Common myeloid progenitor, CD34-positive (primary cell): ENCODE data around the gene KLHL7.

Source experiments
- CTCF ChIA-PET: fragments of 350-600 bp; sonication (Branson Sonifier 250); formaldehyde crosslinking; loops from one replicate; lab custom pipeline; 2021; ENCODE audit warnings: antibody characterized with exemption; lab: Charles Lee
- POLR2A ChIA-PET: fragments of 350-600 bp; sonication (Branson Sonifier 250); formaldehyde crosslinking; loops from one replicate; lab custom pipeline; 2021; ENCODE audit warnings: antibody characterized with exemption; lab: Charles Lee
- DNase-seq, 3 donors: peaks; one replicate each; pipeline versions ENCODE4 v3.0.0 to v3.0.0-alpha.2; 2013
- H3K27ac ChIP-seq, 2 experiments: 1 replicate in 1 of 2; 2 replicates in 1 of 2; pipeline ENCODE4 v1.7.0; 2013; ENCODE audit warnings: inconsistent platforms in 2 of 2, low read length in 2 of 2, mild to moderate bottlenecking in 2 of 2, low read depth in 1 of 2, moderate library complexity in 1 of 2; ENCODE audit not compliant: severe bottlenecking in 2 of 2, insufficient read depth in 1 of 2, poor library complexity in 1 of 2
- H3K27me3 ChIP-seq, 5 experiments: replicated peaks in 2 of 5; 1 replicate in 3 of 5; 2 replicates in 2 of 5; pipeline versions ENCODE4 v1.6.1 to v1.7.0; 2013; ENCODE audit warnings: low read length in 4 of 5, mild to moderate bottlenecking in 2 of 5, moderate library complexity in 2 of 5, inconsistent platforms in 1 of 5; ENCODE audit not compliant: insufficient read depth in 5 of 5, control insufficient read depth in 4 of 5
- H3K36me3 ChIP-seq, 4 experiments: 1 replicate in 2 of 4; 2 replicates in 2 of 4; pipeline versions ENCODE4 v1.6.1 to v1.7.0; 2013; ENCODE audit warnings: low read length in 3 of 4, control low read depth in 1 of 4, mild to moderate bottlenecking in 1 of 4; ENCODE audit not compliant: control insufficient read depth in 4 of 4, insufficient read depth in 4 of 4
- H3K4me1 ChIP-seq, 4 experiments: 1 replicate in 3 of 4; 2 replicates in 1 of 4; pipeline versions ENCODE4 v1.6.1 to v1.7.1; 2013; ENCODE audit warnings: low read length in 3 of 4, mild to moderate bottlenecking in 3 of 4, control low read depth in 1 of 4, inconsistent platforms in 1 of 4, moderate library complexity in 1 of 4; ENCODE audit not compliant: control insufficient read depth in 4 of 4, insufficient read depth in 4 of 4; ENCODE audit errors: control extremely low read depth in 1 of 4
- H3K4me3 ChIP-seq, 7 experiments: 1 replicate in 4 of 7; 2 replicates in 3 of 7; pipeline versions ENCODE4 v1.5.1 to v1.7.0; 2013; ENCODE audit warnings: mild to moderate bottlenecking in 7 of 7, low read length in 6 of 7, moderate library complexity in 6 of 7, inconsistent platforms in 2 of 7, low read depth in 2 of 7, control low read depth in 1 of 7; ENCODE audit not compliant: insufficient read depth in 4 of 7, control insufficient read depth in 1 of 7; ENCODE audit errors: extremely low read depth in 1 of 7
- H3K9me3 ChIP-seq, 5 experiments: 1 replicate in 4 of 5; 2 replicates in 1 of 5; pipeline versions ENCODE4 v1.6.1 to v1.7.1; 2013; ENCODE audit warnings: low read length in 4 of 5, mild to moderate bottlenecking in 2 of 5, inconsistent platforms in 1 of 5, low read depth in 1 of 5, moderate library complexity in 1 of 5; ENCODE audit not compliant: control insufficient read depth in 4 of 5, insufficient read depth in 2 of 5; ENCODE audit errors: control extremely low read depth in 1 of 5
- WGBS: methylation state at CpG from one replicate; pipeline ENCODE4 v1.1.5; 2013; ENCODE audit not compliant: insufficient coverage; 5-methylcytosine and 5-hydroxymethylcytosine counted together

The KLHL7 gene

GRCh38 chr7:23096518-23097290 lies 8.9 kb upstream of the KLHL7 start:
- no peak overlapping the region for H3K27ac ChIP-seq
- H3K4me3 ChIP-seq = no peak overlapping the region
- H3K27me3 ChIP-seq = no peaks in the 10 kb centered on the region
- CTCF ChIA-PET = interaction anchor here (0.6 to 1.9 kb wide), 2 partner anchors 10 to 38 kb away, joined by 3 to 7 read pairs; no protein-coding TSS in a partner anchor
- no peak for DNase-seq
- H3K9me3 ChIP-seq = peaks cover 0 to 10% (median 1%) of the 10 kb centered on the region in 5 experiments
- no peaks in the 10 kb centered on the region for H3K36me3 ChIP-seq
- H3K4me1 ChIP-seq = no peaks in the 10 kb centered on the region
- POLR2A ChIA-PET = no interaction called here
- 78% methylated on average over 1 of the region's 2 CpGs for whole genome bisulfite sequencing

- Histone ChIP-seq H3K27ac (no peak overlapping the region), H3K36me3 (no peaks in the 10 kb centered on the region), H3K9me3 (peaks cover 0 to 18% (median 1%) of the 10 kb centered on the region in 5 experiments), H3K4me3 (no peak overlapping the region), H3K4me1 (no peaks in the 10 kb centered on the region), H3K27me3 (no peaks in the 10 kb centered on the region)
- CTCF ChIA-PET = interaction anchor here (1.0 to 2.0 kb wide), 3 partner anchors 9 to 43 kb away, joined by 3 to 7 read pairs (median 7); no protein-coding TSS in a partner anchor
- POLR2A ChIA-PET = no interaction called here
- 100% methylated on average over 7 of the region's 9 CpGs for WGBS
- DNase-seq = no peak
These were observed 7.6 kb upstream of the KLHL7 start for GRCh38 chr7:23098029-23098428.

GRCh38 chr7:23098460-23098859 lies 7.1 kb upstream of the KLHL7 start:
- Histone ChIP-seq H3K9me3 (peaks cover 0 to 18% (median 1%) of the 10 kb centered on the region in 5 experiments), H3K27ac (no peak overlapping the region), H3K4me1 (no peaks in the 10 kb centered on the region), H3K4me3 (no peak overlapping the region), H3K36me3 (no peaks in the 10 kb centered on the region), H3K27me3 (no peaks in the 10 kb centered on the region)
- 100% methylated on average over 1 of the region's 2 CpGs for WGBS
- DNase-seq = no peak
- POLR2A ChIA-PET = no interaction called here
- CTCF ChIA-PET = interaction anchor here (1.0 to 2.0 kb wide), 4 partner anchors 9 to 208 kb away, joined by 3 to 7 read pairs (median 5); no protein-coding TSS in a partner anchor

GRCh38 chr7:23100697-23101096 lies 4.9 kb upstream of the KLHL7 start:
- 94% methylated on average over 2 of the region's 2 CpGs for WGBS
- peaks cover 0 to 8% (median 4%) of the 10 kb centered on the region in 4 experiments for H3K4me1 ChIP-seq
- no peaks in the 10 kb centered on the region for H3K27me3 ChIP-seq
- H3K4me3 ChIP-seq = no peak overlapping the region
- POLR2A ChIA-PET = no interaction called here
- DNase-seq = no peak
- H3K36me3 ChIP-seq = no peaks in the 10 kb centered on the region
- CTCF ChIA-PET = interaction anchor here (1.3 kb wide), 1 partner anchor 16 kb away, joined by 3 read pairs; no protein-coding TSS in a partner anchor
- no peak overlapping the region for H3K27ac ChIP-seq
- peaks cover 0 to 13% (median 1%) of the 10 kb centered on the region in 5 experiments for H3K9me3 ChIP-seq

GRCh38 chr7:23105086-23105643 lies 420 bp upstream of the KLHL7 start:
- under 1% methylated on average over 17 of the region's 19 CpGs for WGBS
- Histone ChIP-seq H3K4me3 (peak overlapping the region; percentile 82 to 99 (median 94)), H3K36me3 (no peaks in the 10 kb centered on the region), H3K9me3 (peaks cover 0 to 8% (median 0%) of the 10 kb centered on the region in 5 experiments), H3K27me3 (no peaks in the 10 kb centered on the region), H3K4me1 (peaks cover 14 to 24% (median 17%) of the 10 kb centered on the region in 4 experiments), H3K27ac (peak overlapping the region; percentile 85 to 92)
- POLR2A ChIA-PET = no interaction called here
- CTCF ChIA-PET = interaction anchor here (1.0 to 2.2 kb wide), 2 partner anchors 9 to 10 kb away, joined by 3 to 6 read pairs; no protein-coding TSS in a partner anchor
- peak in 1 of 3 donors; percentile 40 for DNase-seq

- H3K4me1 ChIP-seq = peaks cover 14 to 24% (median 17%) of the 10 kb centered on the region in 4 experiments
- H3K27me3 ChIP-seq = no peaks in the 10 kb centered on the region
- no peaks in the 10 kb centered on the region for H3K36me3 ChIP-seq
- WGBS = under 1% methylated on average over 32 of the region's 46 CpGs
- peak overlapping the region; percentile 82 to 99 (median 94) for H3K4me3 ChIP-seq
- ChIA-PET POLR2A (interaction anchor here (0.7 kb wide), 3 partner anchors 18 to 518 kb away, joined by 3 to 4 read pairs (median 3); no protein-coding TSS in a partner anchor), CTCF (interaction anchor here (0.7 to 2.2 kb wide), 5 partner anchors 8 to 78 kb away, joined by 3 to 6 read pairs (median 3); no protein-coding TSS in a partner anchor)
- peak overlapping the region; percentile 85 to 92 for H3K27ac ChIP-seq
- peaks cover 0 to 8% (median 0%) of the 10 kb centered on the region in 5 experiments for H3K9me3 ChIP-seq
- DNase-seq = peak; percentile 63 to 85 (median 80)
These were observed 655 bp downstream of the KLHL7 start for GRCh38 chr7:23106057-23106822.
